NCI-H2196 (cell line): ENCODE data around the gene CMIP.
"Not testable (repeated sequence)": the region's sequence is repeated elsewhere in the genome, so short reads cannot be mapped to it uniquely, and the experiment has no call there.

Source experiments
- DNase-seq: peaks from one replicate; lab custom pipeline; 2025; ENCODE audit not compliant: unreplicated experiment; lab: John Stamatoyannopoulos, UW

Gene CMIP

GRCh38 chr16:81421126-81421525 lies 23.5 kb upstream of the CMIP start:
- no peak for DNase-seq

- no peak for DNase-seq
Observed at GRCh38 chr16:81421536-81421935, 23.1 kb upstream of the CMIP start.

GRCh38 chr16:81422153-81422552 lies 22.5 kb upstream of the CMIP start:
- not testable (repeated sequence) for DNase-seq

GRCh38 chr16:81424771-81425170 lies 19.8 kb upstream of the CMIP start:
- no peak for DNase-seq

GRCh38 chr16:81427219-81427618 lies 17.4 kb upstream of the CMIP start:
- no peak for DNase-seq

GRCh38 chr16:81429045-81429521 lies 15.5 kb upstream of the CMIP start:
- DNase-seq, result no peak

- no peak for DNase-seq
Observed at GRCh38 chr16:81431554-81432353, 12.9 kb upstream of the CMIP start.

- no peak for DNase-seq
Observed at GRCh38 chr16:81432937-81433557, 11.6 kb upstream of the CMIP start.

- no peak for DNase-seq
Observed at GRCh38 chr16:81435103-81435502, 9.5 kb upstream of the CMIP start.

GRCh38 chr16:81435567-81435966 lies 9.0 kb upstream of the CMIP start:
- no peak for DNase-seq

GRCh38 chr16:81436386-81436785 lies 8.2 kb upstream of the CMIP start:
- no peak for DNase-seq

- no peak for DNase-seq
Observed at GRCh38 chr16:81437865-81438264, 6.7 kb upstream of the CMIP start.

- no peak for DNase-seq
Observed at GRCh38 chr16:81440888-81441761, 3.5 kb upstream of the CMIP start.

GRCh38 chr16:81442220-81442915 lies 2.2 kb upstream of the CMIP start:
- no peak for DNase-seq

- DNase-seq, result no peak
Observed at GRCh38 chr16:81442916-81443687, 1.5 kb upstream of the CMIP start.

- no peak for DNase-seq
Observed at GRCh38 chr16:81443688-81444447, 740 bp upstream of the CMIP start.

- DNase-seq, result no peak
Observed at GRCh38 chr16:81445143-81445961, 744 bp downstream of the CMIP start.
